OCI-LY7 (cell line): ENCODE measurements around the gene ZFYVE26.

Source experiments
- CTCF ChIP-seq: fragments of 200-600 bp; sonication (generic); conservative IDR thresholded peaks from 2 replicates; pipeline ENCODE4 v1.5.1; 2014; ENCODE audit warnings: mild to moderate bottlenecking, antibody characterized with exemption, low read length, moderate library complexity, mixed read lengths
- EZH2phosphoT487 ChIP-seq: fragments of 200-600 bp; sonication (generic); IDR thresholded peaks from 2 replicates; pipeline ENCODE4 v1.6.1; 2018; ENCODE audit warnings: low read depth, borderline replicate concordance, mild to moderate bottlenecking, mixed run types, antibody characterized with exemption, low read length, moderate library complexity, mixed read lengths

GRCh38 chr14:67816326-67817002 lies at the start of gene ZFYVE26:
- TF ChIP-seq CTCF (no peak), EZH2phosphoT487 (no peak)
